ENCODE data around the gene NUCB1.
A peak's percentile ranks its signal among the peaks of the same experiment; 100 is the strongest.
"Not testable (repeated sequence)": the region's sequence is repeated elsewhere in the genome, so short reads cannot be mapped to it uniquely, and the experiment has no call there.

NUCB1 gene

GRCh38 chr19:48874303-48875135, 25.6 kb upstream of the NUCB1 start:
- DNase-seq: no peak

- DNase-seq: peak; percentile 48
These were observed 23.8 kb upstream of the NUCB1 start for GRCh38 chr19:48876043-48876981.

GRCh38 chr19:48877855-48878195, 22.3 kb upstream of the NUCB1 start:
- no peak for DNase-seq

GRCh38 chr19:48878196-48879024, 21.7 kb upstream of the NUCB1 start:
- peak; percentile 7 for DNase-seq

GRCh38 chr19:48879025-48879637, 21.0 kb upstream of the NUCB1 start:
- DNase-seq: no peak

- DNase-seq: not testable (repeated sequence)
These were observed 20.4 kb upstream of the NUCB1 start for GRCh38 chr19:48879696-48880095.

GRCh38 chr19:48881741-48882657, 18.1 kb upstream of the NUCB1 start:
- no peak for DNase-seq

GRCh38 chr19:48883726-48884125, 16.4 kb upstream of the NUCB1 start:
- DNase-seq: no peak

GRCh38 chr19:48887861-48888612, 12.1 kb upstream of the NUCB1 start:
- no peak for DNase-seq

GRCh38 chr19:48889496-48889895, 10.6 kb upstream of the NUCB1 start:
- DNase-seq: not testable (repeated sequence)

GRCh38 chr19:48890551-48890950, 9.6 kb upstream of the NUCB1 start:
- no peak for DNase-seq

- DNase-seq: no peak
These were observed 4.9 kb upstream of the NUCB1 start for GRCh38 chr19:48895226-48895625.

- DNase-seq: no peak
These were observed 3.9 kb upstream of the NUCB1 start for GRCh38 chr19:48896191-48896720.

- no peak for DNase-seq
These were observed 2.9 kb upstream of the NUCB1 start for GRCh38 chr19:48897181-48897580.

GRCh38 chr19:48899386-48899749, 744 bp upstream of the NUCB1 start:
- DNase-seq: not testable (repeated sequence)

- no peak for DNase-seq
These were observed 630 bp downstream of the NUCB1 start for GRCh38 chr19:48900477-48901406.

- not testable (repeated sequence) for DNase-seq
These were observed 2.2 kb downstream of the NUCB1 start for GRCh38 chr19:48902291-48902690.

- not testable (repeated sequence) for DNase-seq
These were observed 3.7 kb downstream of the NUCB1 start for GRCh38 chr19:48903788-48904187.

GRCh38 chr19:48905664-48906063, 5.6 kb downstream of the NUCB1 start:
- no peak for DNase-seq

All from stimulated activated naive CD4-positive, alpha-beta T cell treated with Interleukin-2 at 50 U/mL for 16 hours (primary cell).